Retinal pigment epithelial cell (primary cell): Measurements from ENCODE around the gene BTG3.
A peak's percentile ranks its signal among the peaks of the same experiment; 100 is the strongest.

Experiments
- DNase-seq: peaks from one replicate; pipeline ENCODE4 v3.0.0-alpha.2; 2010; ENCODE audit warnings: low read depth
- H3K4me3 ChIP-seq: 2 replicates; pipeline ENCODE4 v1.5.1; 2011; ENCODE audit warnings: mild to moderate bottlenecking, low read length, control low read depth, moderate library complexity
- TF ChIP-seq, protein P1 (sequence below): conservative IDR thresholded peaks from 2 replicates; pipeline ENCODE4 v1.5.1; 2011; ENCODE audit warnings: low read depth, low read length, control low read depth, inconsistent platforms

BTG3 gene

DNA sequence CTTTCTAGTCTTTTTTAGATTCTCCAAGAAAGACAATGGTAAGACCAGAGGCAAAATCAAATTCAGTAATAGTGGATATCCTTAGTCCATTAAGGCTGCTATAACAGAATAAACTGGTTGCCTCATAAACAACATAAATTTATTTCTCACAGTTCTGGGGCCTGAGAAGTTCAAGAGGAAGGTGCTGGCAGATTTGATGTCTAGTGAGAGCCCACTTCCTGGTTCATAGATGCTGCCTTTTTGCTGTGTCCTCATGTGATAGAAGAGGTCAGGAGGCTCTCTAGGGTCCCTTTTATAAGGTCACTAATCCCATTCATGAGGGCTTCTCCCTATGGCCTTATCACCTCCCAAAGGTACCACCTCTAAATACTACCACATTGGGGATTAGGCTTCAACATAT lies 31.5 kb upstream of the BTG3 start:
- no peak overlapping the region for H3K4me3 ChIP-seq
- no peak for DNase-seq
- TF ChIP-seq, protein P1, sequence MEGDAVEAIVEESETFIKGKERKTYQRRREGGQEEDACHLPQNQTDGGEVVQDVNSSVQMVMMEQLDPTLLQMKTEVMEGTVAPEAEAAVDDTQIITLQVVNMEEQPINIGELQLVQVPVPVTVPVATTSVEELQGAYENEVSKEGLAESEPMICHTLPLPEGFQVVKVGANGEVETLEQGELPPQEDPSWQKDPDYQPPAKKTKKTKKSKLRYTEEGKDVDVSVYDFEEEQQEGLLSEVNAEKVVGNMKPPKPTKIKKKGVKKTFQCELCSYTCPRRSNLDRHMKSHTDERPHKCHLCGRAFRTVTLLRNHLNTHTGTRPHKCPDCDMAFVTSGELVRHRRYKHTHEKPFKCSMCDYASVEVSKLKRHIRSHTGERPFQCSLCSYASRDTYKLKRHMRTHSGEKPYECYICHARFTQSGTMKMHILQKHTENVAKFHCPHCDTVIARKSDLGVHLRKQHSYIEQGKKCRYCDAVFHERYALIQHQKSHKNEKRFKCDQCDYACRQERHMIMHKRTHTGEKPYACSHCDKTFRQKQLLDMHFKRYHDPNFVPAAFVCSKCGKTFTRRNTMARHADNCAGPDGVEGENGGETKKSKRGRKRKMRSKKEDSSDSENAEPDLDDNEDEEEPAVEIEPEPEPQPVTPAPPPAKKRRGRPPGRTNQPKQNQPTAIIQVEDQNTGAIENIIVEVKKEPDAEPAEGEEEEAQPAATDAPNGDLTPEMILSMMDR, result no peak

DNA sequence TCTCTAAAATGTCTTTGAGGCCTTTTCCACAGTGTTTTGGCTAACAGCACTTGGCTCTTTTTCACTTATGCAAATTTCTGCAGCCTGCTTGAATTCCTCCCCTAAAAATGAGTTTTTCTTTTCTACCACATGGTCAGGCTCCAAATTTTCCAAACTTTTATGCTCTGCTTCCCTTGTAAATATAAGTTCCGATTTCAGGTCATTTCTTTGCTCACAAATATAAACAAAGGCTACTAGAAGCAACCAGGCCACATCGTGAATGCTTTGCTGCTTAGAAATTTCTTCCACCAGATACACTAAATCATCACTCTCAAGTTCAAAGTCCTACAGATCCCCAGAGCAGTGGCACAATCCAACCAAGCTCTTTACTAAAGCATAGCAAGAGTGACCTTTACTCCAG lies 28.1 kb upstream of the BTG3 start:
- TF ChIP-seq, protein P1, result no peak
- DNase-seq, result no peak
- H3K4me3 ChIP-seq, result no peak overlapping the region

DNA sequence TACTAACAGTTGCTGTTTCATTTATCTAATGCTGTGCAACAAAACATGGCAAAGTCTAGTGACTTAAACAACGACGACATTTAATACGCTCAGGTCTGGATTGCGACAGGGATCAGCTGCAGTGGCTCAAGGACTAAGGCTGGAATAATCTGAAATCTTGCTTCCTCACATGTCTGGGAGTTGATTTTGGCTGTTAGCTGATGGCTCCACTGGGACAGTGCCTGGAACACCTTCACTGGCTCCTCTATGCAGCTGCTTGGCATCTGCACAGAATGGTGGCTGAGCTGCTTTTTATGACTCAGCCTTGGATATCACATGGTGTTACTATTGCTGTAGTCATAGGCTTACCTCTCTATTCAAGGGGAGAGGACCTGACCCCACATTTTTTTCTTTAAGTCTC lies 24.0 kb upstream of the BTG3 start:
- no peak for DNase-seq
- TF ChIP-seq, protein P1, result no peak

DNA sequence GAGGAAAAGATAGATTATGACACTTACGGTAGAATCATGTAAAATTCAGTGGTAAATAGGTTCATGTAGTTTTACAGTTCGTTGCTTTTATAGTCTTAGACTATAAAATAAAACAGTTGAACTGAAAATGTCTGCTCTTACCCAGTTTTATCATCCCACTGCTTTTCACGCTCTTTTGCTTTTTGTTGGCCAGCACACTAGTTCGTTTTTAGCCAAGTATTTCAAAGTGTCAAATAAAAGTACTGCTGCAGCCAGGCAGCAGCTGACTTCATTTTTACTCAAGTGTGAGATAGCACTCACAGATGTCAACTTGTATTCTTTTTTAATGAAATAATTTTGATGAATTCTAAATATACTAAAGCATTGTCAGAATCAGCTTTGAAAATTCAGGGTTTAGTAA lies 18.5 kb upstream of the BTG3 start:
- no peak for DNase-seq
- TF ChIP-seq, protein P1, result no peak
- H3K4me3 ChIP-seq, result no peak overlapping the region

More for the DNA sequence above, 24.0 kb upstream of the BTG3 start:
- no peak overlapping the region for H3K4me3 ChIP-seq

DNA sequence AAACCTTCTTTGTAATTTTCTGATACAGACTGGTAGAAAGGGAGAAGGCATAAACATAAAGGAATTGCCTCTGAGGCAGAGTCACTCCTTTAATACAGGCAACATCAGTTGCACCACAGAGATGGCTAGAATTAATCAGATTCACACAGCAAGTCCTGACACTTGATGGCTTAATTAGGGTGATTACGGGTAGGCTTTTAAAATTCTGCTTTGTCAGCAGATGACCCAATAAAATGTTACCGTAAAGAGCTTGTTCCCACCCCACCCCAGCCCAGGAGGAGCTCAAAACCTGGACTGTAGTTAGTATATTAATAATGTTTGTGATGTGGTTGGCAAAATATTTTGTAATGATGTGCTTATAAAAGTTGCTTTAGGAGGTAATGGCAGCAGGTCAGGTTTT lies 9.3 kb upstream of the BTG3 start:
- TF ChIP-seq, protein P1, result no peak
- no peak overlapping the region for H3K4me3 ChIP-seq
- no peak for DNase-seq

DNA sequence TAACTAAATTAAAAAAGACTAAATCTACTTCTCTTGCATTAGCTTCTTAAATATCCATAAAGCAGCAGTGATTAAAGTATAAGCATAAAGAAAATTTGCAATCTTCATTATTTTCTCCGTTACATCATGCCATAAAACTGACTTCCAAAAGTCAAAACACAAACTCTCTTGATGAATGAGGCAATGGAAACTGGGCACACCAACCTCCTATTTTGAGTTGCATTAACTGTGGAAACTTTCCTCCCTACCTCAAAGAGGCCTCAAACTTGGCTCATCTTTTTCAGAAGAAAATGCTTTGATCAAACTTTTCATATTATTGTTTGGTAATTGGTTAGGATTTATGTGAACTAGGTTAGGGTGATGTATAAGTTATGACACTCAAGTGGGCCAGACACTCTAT lies 4.1 kb upstream of the BTG3 start:
- TF ChIP-seq, protein P1, result no peak

DNA sequence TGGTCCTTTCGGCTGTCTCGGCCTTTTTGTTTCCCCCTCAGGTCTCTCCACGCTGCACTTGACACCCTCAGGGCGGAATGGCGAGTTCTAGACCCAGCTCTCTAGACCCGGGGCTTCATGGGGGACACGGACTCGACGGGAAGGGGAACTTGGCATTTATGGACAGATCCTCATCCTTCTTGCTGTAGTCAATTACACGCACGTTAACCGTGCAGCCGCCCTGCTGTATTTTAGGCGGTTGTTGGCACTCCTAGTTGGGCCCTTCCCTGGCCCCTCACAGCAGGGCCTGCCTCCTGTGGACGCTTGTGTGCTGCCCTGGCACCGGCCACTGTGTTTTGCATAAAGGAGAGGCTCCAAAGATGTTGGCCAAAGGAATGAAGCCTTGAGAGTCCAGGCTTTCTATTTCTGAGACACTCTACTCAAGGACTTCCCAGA lies 558 bp upstream of the BTG3 start:
- DNase-seq, result no peak
- TF ChIP-seq, protein P1, result no peak
- peak overlapping the region; percentile 88 for H3K4me3 ChIP-seq

More for the DNA sequence above, 4.1 kb upstream of the BTG3 start:
- no peak overlapping the region for H3K4me3 ChIP-seq
- DNase-seq, result no peak
